ENCODE results near the gene PNP. TPM values are rescaled to one million over a fixed set of nuclear protein-coding genes. Genes with fewer than 3 reads are reported as not detected.
A peak's percentile ranks its signal among the peaks of the same experiment; 100 is the strongest.
"Not testable (repeated sequence)": the region's sequence is repeated elsewhere in the genome, so short reads cannot be mapped to it uniquely, and the experiment has no call there.

The PNP gene
- total RNA-seq, 4 donors from 2014 or later: 1.6 to 7.5 (median 3.0) TPM

GRCh38 chr14:20446889-20447288 is 22.3 kb upstream of the PNP start:
- no peak for TF ChIP-seq POLR2A (IDR thresholded peaks at IDR 0.05)
- TF ChIP-seq, protein P1, sequence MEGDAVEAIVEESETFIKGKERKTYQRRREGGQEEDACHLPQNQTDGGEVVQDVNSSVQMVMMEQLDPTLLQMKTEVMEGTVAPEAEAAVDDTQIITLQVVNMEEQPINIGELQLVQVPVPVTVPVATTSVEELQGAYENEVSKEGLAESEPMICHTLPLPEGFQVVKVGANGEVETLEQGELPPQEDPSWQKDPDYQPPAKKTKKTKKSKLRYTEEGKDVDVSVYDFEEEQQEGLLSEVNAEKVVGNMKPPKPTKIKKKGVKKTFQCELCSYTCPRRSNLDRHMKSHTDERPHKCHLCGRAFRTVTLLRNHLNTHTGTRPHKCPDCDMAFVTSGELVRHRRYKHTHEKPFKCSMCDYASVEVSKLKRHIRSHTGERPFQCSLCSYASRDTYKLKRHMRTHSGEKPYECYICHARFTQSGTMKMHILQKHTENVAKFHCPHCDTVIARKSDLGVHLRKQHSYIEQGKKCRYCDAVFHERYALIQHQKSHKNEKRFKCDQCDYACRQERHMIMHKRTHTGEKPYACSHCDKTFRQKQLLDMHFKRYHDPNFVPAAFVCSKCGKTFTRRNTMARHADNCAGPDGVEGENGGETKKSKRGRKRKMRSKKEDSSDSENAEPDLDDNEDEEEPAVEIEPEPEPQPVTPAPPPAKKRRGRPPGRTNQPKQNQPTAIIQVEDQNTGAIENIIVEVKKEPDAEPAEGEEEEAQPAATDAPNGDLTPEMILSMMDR (IDR thresholded peaks at IDR 0.05 in 4 of 5, conservative IDR thresholded peaks at IDR 0.05 in 1 of 5): no peak
- ATAC-seq: no peak
- H3K9me3 ChIP-seq: no peaks in the 10 kb centered on the region
- intact Hi-C loops (cut with DNase I; ENCODE audit: low total_unique reads): no loop called here
- peaks cover 0 to 54% of the 10 kb centered on the region in 2 donors for H3K36me3 ChIP-seq
- H3K4me1 ChIP-seq: peaks cover 0 to 4% of the 10 kb centered on the region in 2 donors
- in situ Hi-C loops (cut with MboI; ENCODE audit: low sequenced_read_pairs in 4 of 4): no loop called here
- peak overlapping the region in 1 of 4 donors; percentile 22 for H3K27ac ChIP-seq
- no peak for DNase-seq
- H3K27me3 ChIP-seq: no peaks in the 10 kb centered on the region
- no peak overlapping the region for H3K4me3 ChIP-seq

DNA sequence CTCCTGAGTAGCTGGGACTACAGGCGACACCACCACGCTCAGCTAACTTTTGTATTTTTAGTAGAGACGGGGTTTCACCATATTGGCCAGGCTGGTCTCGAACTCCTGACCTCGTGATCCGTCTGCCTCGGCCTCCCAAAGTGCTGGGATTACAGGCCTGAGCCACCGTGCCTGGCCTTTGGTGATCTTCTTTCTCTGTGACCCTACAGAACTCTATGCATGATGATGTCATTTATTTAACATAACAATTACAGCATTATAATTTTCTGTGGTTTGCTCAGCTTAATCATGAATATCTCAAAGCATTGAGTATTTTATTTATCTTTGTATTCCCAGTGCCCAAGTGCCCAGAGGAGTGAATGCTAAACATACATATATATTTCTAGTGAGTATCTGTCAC is 16.4 kb upstream of the PNP start:
- in situ Hi-C loops (cut with MboI; ENCODE audit: low sequenced_read_pairs in 4 of 4): loop anchor here (25.0 kb wide), 2 partner anchors 116 to 584 kb away; partner anchors contain the start of genes CCNB1IP1 (in 3 of the 4), PARP2 (in 3 of the 4), NDRG2 (in 1 of the 4) and RNASE13 (in 1 of the 4)
- ATAC-seq; intact Hi-C loops (cut with DNase I; ENCODE audit: low total_unique reads); DNase-seq; H3K9me3 ChIP-seq; H3K27me3 ChIP-seq; H3K4me3 ChIP-seq: not testable (repeated sequence)
- peak overlapping the region in 2 of 4 donors; percentile 86 to 98 for H3K27ac ChIP-seq
- peaks cover 0 to 55% of the 10 kb centered on the region in 2 donors for H3K36me3 ChIP-seq
- H3K4me1 ChIP-seq: peaks cover 22 to 25% of the 10 kb centered on the region in 2 donors

DNA sequence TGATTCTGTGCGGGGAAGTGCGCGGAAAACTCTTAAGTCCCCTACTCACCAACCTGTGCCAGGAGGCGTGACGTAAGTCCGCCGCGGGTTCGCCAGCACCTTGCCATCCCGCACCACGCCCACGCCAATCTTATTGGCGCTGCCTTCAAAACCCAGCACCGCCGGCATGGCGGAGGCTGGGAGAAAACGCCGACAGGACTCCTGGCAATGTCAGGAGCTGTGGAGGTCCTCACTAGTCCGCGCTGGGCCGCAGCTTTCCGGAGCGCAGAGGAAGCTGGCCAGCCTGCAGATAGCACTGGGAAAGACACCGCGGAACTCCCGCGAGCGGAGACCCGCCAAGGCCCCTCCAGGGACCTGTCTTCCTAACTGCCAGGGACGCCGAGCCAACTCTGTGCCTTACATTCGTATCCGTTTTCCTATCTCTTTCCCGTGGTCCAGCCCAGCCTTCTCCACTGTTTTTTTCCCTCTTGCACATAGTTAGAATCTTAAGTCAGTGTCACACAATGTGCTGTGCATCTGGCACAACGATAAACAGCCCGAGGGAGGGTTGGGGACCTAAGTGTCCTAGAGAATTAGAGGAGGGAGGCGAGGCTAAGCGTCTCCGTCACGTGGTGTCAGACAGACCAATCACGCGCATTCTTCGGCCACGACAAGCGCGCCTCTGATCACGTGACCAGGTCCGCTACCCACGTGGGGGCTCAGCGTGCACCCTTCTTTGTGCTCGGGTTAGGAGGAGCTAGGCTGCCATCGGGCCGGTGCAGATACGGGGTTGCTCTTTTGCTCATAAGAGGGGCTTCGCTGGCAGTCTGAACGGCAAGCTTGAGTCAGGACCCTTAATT is 14.5 kb upstream of the PNP start, which contains the start of the genes APEX1 and OSGEP:
Gene APEX1, plus strand, starts transcription at position 711 of the 839 bp plus-strand sequence. CDS start 420 bp downstream, outside the sequence.
Gene OSGEP, minus strand, starts transcription at position 297 of the 839 bp plus-strand sequence. Its CDS starts 129 bp downstream, at position 168.
- H3K36me3 ChIP-seq: peaks cover 0 to 55% of the 10 kb centered on the region in 2 donors
- intact Hi-C loops (cut with DNase I; ENCODE audit: low total_unique reads): loop anchor here (1.0 kb wide), 3 partner anchors 20 to 156 kb away; partner anchors contain the start of gene TEP1
- peak; percentile 91 to 95 for TF ChIP-seq POLR2A (IDR thresholded peaks at IDR 0.05)
- TF ChIP-seq, protein P1 (IDR thresholded peaks at IDR 0.05 in 4 of 5, conservative IDR thresholded peaks at IDR 0.05 in 1 of 5): peak in 3 of 5 experiments; percentile 20 to 51 (median 51)
- in situ Hi-C loops (cut with MboI; ENCODE audit: low sequenced_read_pairs in 4 of 4): loop anchor here (25.0 kb wide), 2 partner anchors 117 to 583 kb away; partner anchors contain the start of genes CCNB1IP1 (in 3 of the 4), PARP2 (in 3 of the 4), NDRG2 (in 1 of the 4) and RNASE13 (in 1 of the 4)
- peaks cover 23 to 29% of the 10 kb centered on the region in 2 donors for H3K4me1 ChIP-seq
- peak within 1 kb of the TSS; percentile 81 to 88 (median 87) for H3K4me3 ChIP-seq
- peak within 1 kb of the TSS; percentile 86 to 98 (median 98) for H3K27ac ChIP-seq
- peak; percentile 99 for DNase-seq
- no peaks in the 10 kb centered on the region for H3K27me3 ChIP-seq
- ATAC-seq: peak; percentile 95 to 96
- H3K9me3 ChIP-seq: no peaks in the 10 kb centered on the region

DNA sequence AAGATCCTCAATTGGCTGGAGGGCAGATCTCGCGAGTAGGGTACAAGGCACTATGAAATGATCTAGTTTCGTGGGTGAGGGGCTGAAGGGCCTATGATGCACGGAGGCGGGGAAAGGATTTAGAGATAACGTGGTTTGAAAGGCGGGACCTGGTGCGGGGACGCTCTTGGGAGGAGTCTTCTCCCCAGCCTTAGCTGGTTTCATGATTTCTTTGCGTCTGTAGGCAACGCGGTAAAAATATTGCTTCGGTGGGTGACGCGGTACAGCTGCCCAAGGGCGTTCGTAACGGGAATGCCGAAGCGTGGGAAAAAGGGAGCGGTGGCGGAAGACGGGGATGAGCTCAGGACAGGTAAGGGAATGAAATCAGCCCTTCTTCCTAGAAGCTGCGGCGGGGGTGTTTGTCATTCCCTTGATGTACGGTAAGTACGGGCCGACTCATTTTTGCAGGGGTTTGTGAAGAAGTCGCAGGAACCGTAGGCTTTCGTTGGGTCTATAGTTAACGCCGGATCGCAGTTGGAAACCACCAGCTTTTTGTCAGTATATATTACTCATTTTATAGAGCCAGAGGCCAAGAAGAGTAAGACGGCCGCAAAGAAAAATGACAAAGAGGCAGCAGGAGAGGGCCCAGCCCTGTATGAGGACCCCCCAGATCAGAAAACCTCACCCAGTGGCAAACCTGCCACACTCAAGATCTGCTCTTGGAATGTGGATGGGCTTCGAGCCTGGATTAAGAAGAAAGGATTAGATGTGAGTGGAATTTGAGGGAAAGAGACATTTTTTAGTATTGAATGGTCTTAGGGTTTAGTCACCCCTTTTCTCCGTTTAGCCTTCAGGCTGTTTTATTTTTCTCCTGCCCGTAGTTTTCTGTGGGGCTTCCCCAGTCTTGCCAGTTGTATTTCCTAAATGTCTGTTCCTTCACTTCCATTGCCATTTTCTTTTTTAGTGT is 13.6 kb upstream of the PNP start:
- Histone ChIP-seq H3K27ac (peak overlapping the region; percentile 86 to 98 (median 98)), H3K27me3 (no peaks in the 10 kb centered on the region), H3K36me3 (peaks cover 0 to 51% of the 10 kb centered on the region in 2 donors), H3K4me1 (peaks cover 32 to 38% of the 10 kb centered on the region in 2 donors), H3K9me3 (no peaks in the 10 kb centered on the region), H3K4me3 (peak overlapping the region; percentile 81 to 88 (median 87))
- DNase-seq (peak in 1 of 2 donors; percentile 31), ATAC-seq (peak; percentile 48 to 67)
- intact Hi-C loops (cut with DNase I; ENCODE audit: low total_unique reads): loop anchor here (1.0 kb wide), 3 partner anchors 21 to 155 kb away; partner anchors contain the start of gene TEP1
- TF ChIP-seq POLR2A (IDR thresholded peaks at IDR 0.05): no peak
- TF ChIP-seq, protein P1 (IDR thresholded peaks at IDR 0.05 in 4 of 5, conservative IDR thresholded peaks at IDR 0.05 in 1 of 5): no peak
- in situ Hi-C loops (cut with MboI; ENCODE audit: low sequenced_read_pairs in 4 of 4): loop anchor here (25.0 kb wide), 2 partner anchors 118 to 582 kb away; partner anchors contain the start of genes CCNB1IP1 (in 3 of the 4), PARP2 (in 3 of the 4), NDRG2 (in 1 of the 4) and RNASE13 (in 1 of the 4)

All from gastrocnemius medialis (tissue), 4 donors.